GM23338 (cell line): ENCODE results near the gene NOTCH1.

Experiments
- CREB1 ChIP-seq: fragments of 250-450 bp; sonication (Bioruptor Pico); IDR thresholded peaks from 2 replicates; pipeline ENCODE4 v1.5.0; 2020; ENCODE audit warnings: low read depth, mild to moderate bottlenecking, moderate library complexity
- EZH2 ChIP-seq: fragments of 200-600 bp; sonication (generic); IDR thresholded peaks from one replicate; pipeline ENCODE4 v1.8.0; 2017; ENCODE audit warnings: antibody characterized with exemption, mild to moderate bottlenecking, low read depth; ENCODE audit not compliant: unreplicated experiment
- EZH2phosphoT487 ChIP-seq: fragments of 200-600 bp; sonication (generic); IDR thresholded peaks from one replicate; pipeline ENCODE4 v1.8.1; 2018; ENCODE audit warnings: antibody characterized with exemption; ENCODE audit not compliant: unreplicated experiment
- JUNB ChIP-seq: IDR thresholded peaks from one replicate; pipeline ENCODE4 v1.6.1; 2016; ENCODE audit warnings: antibody characterized with exemption; ENCODE audit not compliant: unreplicated experiment
- NANOG ChIP-seq: IDR thresholded peaks from 2 replicates; pipeline ENCODE4 v1.6.1; 2016; ENCODE audit warnings: antibody characterized with exemption, borderline replicate concordance
- POLR2AphosphoS5 ChIP-seq: IDR thresholded peaks from 2 replicates; pipeline ENCODE4 v1.6.1; 2016; ENCODE audit warnings: antibody characterized with exemption, low read depth
- STAT1 ChIP-seq: IDR thresholded peaks from one replicate; pipeline ENCODE4 v1.6.1; 2016; ENCODE audit warnings: antibody characterized with exemption; ENCODE audit not compliant: unreplicated experiment
- ZNF114 ChIP-seq: fragments of 250-450 bp; sonication (Bioruptor Pico); IDR thresholded peaks from 2 replicates; pipeline ENCODE4 v1.5.0; 2020; ENCODE audit warnings: mild to moderate bottlenecking, moderate library complexity
- ZNF331 ChIP-seq: fragments of 250-450 bp; sonication (Bioruptor Pico); IDR thresholded peaks from 2 replicates; pipeline ENCODE4 v1.5.0; 2020; ENCODE audit warnings: low read depth, mild to moderate bottlenecking, moderate library complexity
- TF ChIP-seq, protein P1 (sequence below), 2 experiments: fragments of 200-600 bp in 1 of 2; sonication (generic) in 1 of 2; conservative IDR thresholded peaks; 2 replicates each; pipeline versions ENCODE4 v1.5.1 to v1.6.1; 2016 to 2017; ENCODE audit warnings: antibody characterized with exemption in 2 of 2, low read depth in 2 of 2, mild to moderate bottlenecking in 2 of 2, moderate library complexity in 1 of 2
- TF ChIP-seq, protein P2 (sequence below): IDR thresholded peaks from one replicate; pipeline ENCODE4 v1.6.1; 2018; ENCODE audit warnings: antibody characterized with exemption; ENCODE audit not compliant: unreplicated experiment
- TF ChIP-seq, protein P3 (sequence below): IDR thresholded peaks from 2 replicates; pipeline ENCODE4 v1.6.1; 2016; ENCODE audit warnings: antibody characterized with exemption
- TF ChIP-seq, protein P4 (sequence below): fragments of 250-450 bp; sonication (Bioruptor Pico); IDR thresholded peaks from 2 replicates; pipeline ENCODE4 v1.5.0; 2020; ENCODE audit warnings: mild to moderate bottlenecking, moderate library complexity

DNA sequence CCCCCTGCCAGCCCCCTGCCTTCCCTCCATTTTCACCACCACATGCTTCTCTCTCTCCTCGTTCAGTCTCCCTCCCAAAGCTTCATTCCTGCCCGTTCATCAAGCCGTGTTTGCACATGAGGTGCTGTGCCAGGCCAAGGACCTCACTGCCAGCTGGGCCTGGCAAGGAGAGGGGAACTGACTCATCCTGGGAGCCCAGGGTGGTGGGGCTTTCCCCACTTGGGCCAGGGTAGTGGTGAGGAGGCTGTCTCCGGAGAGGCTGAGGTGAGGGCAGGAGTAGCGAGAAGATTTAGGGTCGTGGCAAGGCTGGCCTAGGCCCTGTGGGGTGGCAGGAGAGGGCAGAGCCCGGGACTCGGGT is 30.4 kb upstream of the NOTCH1 start:
- TF ChIP-seq, protein P1, sequence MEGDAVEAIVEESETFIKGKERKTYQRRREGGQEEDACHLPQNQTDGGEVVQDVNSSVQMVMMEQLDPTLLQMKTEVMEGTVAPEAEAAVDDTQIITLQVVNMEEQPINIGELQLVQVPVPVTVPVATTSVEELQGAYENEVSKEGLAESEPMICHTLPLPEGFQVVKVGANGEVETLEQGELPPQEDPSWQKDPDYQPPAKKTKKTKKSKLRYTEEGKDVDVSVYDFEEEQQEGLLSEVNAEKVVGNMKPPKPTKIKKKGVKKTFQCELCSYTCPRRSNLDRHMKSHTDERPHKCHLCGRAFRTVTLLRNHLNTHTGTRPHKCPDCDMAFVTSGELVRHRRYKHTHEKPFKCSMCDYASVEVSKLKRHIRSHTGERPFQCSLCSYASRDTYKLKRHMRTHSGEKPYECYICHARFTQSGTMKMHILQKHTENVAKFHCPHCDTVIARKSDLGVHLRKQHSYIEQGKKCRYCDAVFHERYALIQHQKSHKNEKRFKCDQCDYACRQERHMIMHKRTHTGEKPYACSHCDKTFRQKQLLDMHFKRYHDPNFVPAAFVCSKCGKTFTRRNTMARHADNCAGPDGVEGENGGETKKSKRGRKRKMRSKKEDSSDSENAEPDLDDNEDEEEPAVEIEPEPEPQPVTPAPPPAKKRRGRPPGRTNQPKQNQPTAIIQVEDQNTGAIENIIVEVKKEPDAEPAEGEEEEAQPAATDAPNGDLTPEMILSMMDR (conservative IDR thresholded peaks at IDR 0.05; ENCODE audit: low read depth in 2 of 2): no peak
- TF ChIP-seq EZH2phosphoT487 (no peak), JUNB (no peak), POLR2AphosphoS5 (no peak), EZH2 (no peak), CREB1 (CRISPR knock-in tag) (no peak), STAT1 (no peak), ZNF114 (CRISPR knock-in tag) (no peak), NANOG (no peak), ZNF331 (CRISPR knock-in tag) (no peak)
- TF ChIP-seq, protein P2, sequence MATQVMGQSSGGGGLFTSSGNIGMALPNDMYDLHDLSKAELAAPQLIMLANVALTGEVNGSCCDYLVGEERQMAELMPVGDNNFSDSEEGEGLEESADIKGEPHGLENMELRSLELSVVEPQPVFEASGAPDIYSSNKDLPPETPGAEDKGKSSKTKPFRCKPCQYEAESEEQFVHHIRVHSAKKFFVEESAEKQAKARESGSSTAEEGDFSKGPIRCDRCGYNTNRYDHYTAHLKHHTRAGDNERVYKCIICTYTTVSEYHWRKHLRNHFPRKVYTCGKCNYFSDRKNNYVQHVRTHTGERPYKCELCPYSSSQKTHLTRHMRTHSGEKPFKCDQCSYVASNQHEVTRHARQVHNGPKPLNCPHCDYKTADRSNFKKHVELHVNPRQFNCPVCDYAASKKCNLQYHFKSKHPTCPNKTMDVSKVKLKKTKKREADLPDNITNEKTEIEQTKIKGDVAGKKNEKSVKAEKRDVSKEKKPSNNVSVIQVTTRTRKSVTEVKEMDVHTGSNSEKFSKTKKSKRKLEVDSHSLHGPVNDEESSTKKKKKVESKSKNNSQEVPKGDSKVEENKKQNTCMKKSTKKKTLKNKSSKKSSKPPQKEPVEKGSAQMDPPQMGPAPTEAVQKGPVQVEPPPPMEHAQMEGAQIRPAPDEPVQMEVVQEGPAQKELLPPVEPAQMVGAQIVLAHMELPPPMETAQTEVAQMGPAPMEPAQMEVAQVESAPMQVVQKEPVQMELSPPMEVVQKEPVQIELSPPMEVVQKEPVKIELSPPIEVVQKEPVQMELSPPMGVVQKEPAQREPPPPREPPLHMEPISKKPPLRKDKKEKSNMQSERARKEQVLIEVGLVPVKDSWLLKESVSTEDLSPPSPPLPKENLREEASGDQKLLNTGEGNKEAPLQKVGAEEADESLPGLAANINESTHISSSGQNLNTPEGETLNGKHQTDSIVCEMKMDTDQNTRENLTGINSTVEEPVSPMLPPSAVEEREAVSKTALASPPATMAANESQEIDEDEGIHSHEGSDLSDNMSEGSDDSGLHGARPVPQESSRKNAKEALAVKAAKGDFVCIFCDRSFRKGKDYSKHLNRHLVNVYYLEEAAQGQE: no peak
- TF ChIP-seq, protein P3, sequence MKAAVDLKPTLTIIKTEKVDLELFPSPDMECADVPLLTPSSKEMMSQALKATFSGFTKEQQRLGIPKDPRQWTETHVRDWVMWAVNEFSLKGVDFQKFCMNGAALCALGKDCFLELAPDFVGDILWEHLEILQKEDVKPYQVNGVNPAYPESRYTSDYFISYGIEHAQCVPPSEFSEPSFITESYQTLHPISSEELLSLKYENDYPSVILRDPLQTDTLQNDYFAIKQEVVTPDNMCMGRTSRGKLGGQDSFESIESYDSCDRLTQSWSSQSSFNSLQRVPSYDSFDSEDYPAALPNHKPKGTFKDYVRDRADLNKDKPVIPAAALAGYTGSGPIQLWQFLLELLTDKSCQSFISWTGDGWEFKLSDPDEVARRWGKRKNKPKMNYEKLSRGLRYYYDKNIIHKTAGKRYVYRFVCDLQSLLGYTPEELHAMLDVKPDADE: no peak
- TF ChIP-seq, protein P4, sequence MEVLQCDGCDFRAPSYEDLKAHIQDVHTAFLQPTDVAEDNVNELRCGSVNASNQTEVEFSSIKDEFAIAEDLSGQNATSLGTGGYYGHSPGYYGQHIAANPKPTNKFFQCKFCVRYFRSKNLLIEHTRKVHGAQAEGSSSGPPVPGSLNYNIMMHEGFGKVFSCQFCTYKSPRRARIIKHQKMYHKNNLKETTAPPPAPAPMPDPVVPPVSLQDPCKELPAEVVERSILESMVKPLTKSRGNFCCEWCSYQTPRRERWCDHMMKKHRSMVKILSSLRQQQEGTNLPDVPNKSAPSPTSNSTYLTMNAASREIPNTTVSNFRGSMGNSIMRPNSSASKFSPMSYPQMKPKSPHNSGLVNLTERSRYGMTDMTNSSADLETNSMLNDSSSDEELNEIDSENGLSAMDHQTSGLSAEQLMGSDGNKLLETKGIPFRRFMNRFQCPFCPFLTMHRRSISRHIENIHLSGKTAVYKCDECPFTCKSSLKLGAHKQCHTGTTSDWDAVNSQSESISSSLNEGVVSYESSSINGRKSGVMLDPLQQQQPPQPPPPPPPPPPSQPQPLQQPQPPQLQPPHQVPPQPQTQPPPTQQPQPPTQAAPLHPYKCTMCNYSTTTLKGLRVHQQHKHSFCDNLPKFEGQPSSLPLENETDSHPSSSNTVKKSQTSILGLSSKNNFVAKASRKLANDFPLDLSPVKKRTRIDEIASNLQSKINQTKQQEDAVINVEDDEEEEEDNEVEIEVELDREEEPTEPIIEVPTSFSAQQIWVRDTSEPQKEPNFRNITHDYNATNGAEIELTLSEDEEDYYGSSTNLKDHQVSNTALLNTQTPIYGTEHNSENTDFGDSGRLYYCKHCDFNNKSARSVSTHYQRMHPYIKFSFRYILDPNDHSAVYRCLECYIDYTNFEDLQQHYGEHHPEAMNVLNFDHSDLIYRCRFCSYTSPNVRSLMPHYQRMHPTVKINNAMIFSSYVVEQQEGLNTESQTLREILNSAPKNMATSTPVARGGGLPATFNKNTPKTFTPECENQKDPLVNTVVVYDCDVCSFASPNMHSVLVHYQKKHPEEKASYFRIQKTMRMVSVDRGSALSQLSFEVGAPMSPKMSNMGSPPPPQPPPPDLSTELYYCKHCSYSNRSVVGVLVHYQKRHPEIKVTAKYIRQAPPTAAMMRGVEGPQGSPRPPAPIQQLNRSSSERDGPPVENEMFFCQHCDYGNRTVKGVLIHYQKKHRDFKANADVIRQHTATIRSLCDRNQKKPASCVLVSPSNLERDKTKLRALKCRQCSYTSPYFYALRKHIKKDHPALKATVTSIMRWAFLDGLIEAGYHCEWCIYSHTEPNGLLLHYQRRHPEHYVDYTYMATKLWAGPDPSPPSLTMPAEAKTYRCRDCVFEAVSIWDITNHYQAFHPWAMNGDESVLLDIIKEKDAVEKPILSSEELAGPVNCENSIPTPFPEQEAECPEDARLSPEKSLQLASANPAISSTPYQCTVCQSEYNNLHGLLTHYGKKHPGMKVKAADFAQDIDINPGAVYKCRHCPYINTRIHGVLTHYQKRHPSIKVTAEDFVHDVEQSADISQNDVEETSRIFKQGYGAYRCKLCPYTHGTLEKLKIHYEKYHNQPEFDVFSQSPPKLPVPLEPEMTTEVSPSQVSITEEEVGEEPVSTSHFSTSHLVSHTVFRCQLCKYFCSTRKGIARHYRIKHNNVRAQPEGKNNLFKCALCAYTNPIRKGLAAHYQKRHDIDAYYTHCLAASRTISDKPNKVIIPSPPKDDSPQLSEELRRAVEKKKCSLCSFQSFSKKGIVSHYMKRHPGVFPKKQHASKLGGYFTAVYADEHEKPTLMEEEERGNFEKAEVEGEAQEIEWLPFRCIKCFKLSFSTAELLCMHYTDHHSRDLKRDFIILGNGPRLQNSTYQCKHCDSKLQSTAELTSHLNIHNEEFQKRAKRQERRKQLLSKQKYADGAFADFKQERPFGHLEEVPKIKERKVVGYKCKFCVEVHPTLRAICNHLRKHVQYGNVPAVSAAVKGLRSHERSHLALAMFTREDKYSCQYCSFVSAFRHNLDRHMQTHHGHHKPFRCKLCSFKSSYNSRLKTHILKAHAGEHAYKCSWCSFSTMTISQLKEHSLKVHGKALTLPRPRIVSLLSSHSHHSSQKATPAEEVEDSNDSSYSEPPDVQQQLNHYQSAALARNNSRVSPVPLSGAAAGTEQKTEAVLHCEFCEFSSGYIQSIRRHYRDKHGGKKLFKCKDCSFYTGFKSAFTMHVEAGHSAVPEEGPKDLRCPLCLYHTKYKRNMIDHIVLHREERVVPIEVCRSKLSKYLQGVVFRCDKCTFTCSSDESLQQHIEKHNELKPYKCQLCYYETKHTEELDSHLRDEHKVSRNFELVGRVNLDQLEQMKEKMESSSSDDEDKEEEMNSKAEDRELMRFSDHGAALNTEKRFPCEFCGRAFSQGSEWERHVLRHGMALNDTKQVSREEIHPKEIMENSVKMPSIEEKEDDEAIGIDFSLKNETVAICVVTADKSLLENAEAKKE (CRISPR knock-in tag): no peak
